GM19035 (cell line): ENCODE data around the gene PRDX5.

ENCODE experiments used
- ATAC-seq: cut with Tn5 transposase; IDR thresholded peaks from one replicate; pipeline ENCODE4 v1.9.1; 2021; ENCODE audit not compliant: unreplicated experiment

Gene PRDX5

DNA sequence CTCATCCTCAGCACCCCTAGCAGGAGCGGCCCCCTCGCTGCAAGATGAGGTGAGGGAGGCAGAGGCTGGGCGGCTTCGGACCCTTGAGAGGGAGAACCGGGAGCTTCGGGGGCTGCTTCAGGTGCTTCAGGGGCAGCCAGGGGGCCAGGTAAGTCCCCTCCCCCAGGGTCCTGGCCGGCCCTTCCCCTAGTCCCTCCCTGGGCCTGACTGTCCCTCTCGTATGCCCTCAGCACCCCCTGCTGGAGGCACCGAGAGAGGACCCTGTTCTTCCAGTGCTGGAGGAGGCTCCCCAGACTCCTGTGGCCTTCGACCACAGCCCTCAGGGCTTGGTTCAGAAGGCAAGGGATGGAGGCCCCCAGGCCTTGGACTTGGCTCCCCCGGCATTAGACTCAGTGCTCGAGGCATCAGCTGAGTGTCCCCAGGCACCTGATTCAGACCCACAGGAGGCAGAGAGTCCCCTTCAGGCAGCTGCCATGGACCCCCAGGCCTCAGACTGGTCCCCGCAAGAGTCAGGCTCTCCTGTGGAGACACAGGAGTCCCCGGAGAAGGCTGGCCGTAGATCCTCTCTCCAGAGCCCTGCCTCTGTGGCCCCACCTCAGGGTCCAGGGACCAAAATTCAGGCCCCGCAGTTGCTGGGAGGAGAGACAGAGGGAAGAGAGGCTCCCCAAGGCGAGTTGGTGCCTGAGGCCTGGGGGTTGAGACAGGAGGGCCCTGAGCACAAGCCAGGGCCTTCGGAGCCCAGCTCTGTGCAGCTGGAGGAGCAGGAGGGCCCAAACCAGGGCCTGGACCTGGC is 26.0 kb downstream of the PRDX5 start:
- ATAC-seq = no peak

DNA sequence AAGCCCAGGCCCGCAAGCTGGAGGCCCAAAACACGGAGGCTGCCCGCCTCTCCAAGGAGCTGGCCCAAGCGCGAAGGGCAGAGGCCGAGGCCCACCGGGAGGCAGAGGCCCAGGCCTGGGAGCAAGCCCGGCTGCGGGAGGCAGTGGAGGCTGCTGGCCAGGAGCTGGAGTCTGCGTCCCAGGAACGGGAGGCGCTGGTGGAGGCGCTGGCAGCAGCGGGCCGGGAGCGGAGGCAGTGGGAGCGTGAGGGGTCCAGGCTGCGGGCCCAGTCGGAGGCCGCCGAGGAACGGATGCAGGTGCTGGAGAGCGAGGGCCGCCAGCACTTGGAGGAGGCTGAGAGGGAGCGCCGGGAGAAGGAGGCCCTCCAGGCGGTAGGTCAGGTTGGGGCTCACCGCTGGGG is 26.9 kb downstream of the PRDX5 start:
- no peak for ATAC-seq

- ATAC-seq = no peak
Observed at GRCh38 chr11:64347193-64347867, 29.4 kb downstream of the PRDX5 start.

DNA sequence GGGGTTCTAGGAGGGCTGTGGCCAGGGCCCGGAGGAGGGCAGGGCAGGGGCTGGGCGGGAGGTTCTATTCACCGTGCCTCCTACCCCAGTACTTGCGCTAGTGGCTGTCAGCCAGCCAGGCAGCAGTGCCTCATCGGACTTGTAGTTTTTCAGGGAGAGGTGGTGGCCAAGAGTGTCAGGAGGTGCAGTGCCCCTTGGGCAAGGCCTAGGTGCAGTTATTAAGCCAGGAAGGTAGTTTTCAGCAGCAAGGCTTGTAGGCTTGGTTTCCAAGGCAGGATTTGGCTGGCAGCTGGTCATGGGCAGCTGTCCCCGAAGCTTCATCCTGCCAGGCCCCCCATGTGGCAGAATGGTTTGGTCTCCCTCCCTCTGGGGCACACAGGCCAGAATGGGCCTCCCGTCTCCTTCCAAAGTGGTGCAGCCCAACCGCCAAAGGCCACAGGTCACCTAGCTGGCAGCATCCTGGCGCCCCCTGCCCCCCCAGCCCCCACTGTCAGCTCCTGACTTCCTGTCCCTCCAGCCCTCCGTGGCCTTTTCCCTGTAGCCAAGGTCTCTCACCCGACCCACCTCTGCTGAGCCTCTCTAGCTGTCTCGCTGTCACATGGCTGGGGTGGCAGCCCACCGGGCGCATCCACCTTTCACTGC is 30.6 kb downstream of the PRDX5 start:
- ATAC-seq = no peak

GRCh38 chr11:64349025-64349387 is 31.1 kb downstream of the PRDX5 start:
- ATAC-seq = no peak

- no peak for ATAC-seq
Observed at GRCh38 chr11:64349404-64349803, 31.5 kb downstream of the PRDX5 start.

GRCh38 chr11:64351136-64351631 is 33.3 kb downstream of the PRDX5 start:
- no peak for ATAC-seq

- ATAC-seq = no peak
Observed at GRCh38 chr11:64352099-64352994, 34.4 kb downstream of the PRDX5 start.

DNA sequence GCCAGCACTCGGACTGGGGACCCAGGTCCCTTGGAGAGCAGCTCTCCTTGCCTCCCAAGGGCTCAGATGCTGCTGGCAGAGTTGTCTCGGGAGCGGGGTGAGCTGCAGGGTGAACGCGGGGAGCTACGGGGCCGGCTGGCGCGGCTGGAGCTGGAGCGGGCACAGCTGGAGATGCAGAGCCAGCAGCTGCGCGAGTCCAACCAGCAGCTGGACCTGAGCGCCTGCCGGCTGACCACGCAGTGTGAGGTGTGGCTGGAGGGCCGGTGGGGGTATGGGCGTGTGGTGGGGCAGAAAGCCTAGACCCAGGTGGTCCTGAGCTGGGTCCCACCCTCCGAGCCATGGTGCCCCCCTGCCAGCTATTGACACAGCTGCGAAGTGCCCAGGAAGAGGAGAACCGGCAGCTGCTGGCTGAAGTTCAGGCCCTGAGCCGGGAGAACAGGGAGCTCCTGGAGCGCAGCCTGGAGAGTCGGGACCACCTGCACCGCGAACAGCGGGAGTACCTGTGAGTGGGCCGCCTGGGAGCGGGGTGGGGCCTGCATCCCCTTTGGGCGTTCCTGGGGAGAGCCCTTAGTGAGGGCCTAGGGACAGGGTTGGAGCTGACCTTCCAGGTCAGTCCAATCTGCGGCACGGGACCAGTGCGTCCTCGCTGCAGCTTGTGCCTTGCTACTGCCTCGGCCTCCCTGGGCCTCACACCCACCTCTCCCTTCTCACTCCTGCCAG is 35.2 kb downstream of the PRDX5 start:
- no peak for ATAC-seq

GRCh38 chr11:64353715-64354506 is 36.0 kb downstream of the PRDX5 start:
- ATAC-seq = no peak

DNA sequence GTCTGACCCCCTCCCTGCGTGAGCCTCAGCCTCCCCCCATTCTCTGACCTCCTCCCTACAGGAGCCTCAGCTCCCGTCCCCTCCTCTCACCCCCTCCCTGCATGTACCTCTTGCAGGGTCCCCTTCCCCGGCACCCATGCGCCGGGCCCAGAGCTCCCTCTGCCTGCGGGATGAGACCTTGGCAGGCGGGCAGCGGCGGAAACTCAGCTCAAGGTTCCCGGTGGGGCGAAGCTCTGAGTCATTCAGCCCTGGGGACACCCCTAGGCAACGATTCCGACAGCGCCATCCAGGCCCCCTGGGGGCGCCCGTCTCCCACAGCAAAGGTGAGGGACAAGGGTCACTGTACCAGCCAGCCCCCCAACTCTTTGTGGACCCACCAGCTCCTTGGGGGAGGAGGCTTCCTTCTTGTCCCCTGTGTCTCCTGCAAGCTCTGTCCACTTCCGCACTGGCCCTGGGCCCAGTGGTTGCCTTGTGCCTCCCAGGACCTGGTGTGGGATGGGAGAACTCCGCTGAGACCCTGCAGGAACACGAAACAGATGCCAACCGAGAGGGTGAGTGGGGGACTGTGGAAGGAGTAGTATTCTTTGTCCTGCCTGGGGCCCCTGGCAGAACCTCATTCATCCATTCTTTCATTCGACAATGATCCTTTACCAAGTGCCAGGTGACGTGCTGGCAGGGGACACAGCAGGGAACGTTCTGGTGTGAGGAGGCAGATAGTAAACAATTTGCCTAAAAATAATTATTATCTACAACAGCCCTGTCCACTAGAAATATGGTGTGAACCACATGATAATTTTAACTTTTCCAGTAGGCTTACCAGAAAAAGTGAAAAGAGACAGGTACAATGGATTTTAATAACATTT is 37.4 kb downstream of the PRDX5 start:
- no peak for ATAC-seq

GRCh38 chr11:64356498-64357411 is 38.8 kb downstream of the PRDX5 start:
- no peak for ATAC-seq

- ATAC-seq = no peak
Observed at GRCh38 chr11:64357446-64357845, 39.5 kb downstream of the PRDX5 start.

DNA sequence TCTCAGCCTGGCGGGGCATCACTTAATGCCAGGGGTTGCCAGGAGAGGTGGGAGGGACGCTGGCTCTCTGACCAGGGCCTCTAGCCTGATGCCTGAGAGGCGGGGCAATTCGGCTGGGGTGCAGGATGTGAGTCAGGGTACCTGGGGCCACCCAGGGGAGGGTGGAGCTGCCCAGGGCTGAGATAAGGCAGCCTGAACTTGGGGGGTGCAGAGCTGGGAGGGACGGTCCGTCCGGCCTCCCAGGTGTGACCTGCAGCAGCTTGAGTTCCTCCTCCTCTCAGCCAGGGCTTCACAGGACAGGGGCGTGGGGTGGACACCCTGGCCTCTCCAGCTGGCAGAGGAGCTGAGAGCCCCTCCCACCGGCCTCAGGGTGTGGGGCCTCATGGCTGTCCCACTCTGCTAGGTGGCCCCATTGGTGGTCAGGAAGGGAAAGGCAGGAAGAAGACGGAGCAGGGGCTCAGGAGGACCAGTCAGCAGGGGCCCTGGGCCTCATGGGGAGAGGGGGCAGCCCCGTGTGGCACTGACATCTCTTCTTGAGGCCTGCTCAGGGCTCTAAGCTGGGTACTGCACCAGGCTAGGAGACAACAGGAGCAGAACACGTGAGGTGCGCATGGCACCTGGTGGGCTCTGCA is 40.1 kb downstream of the PRDX5 start:
- no peak for ATAC-seq

DNA sequence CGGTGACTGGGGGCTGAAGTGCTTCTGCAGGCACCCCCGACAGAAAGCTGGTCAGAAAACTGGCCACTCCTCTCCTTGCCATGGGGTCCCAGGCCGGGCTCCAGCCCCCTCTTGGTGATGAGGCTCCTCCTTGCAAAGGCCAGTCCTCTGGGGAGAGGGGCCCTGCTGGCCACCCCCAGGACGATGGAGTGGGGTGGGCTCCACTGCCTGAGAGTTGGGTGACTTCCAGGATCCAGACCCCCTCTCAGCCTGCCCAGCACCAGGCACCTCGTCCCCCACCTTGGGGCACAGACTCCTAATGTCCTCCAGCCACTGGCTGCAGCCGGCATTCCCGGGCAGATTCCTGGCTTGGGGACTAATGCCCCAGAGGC is 40.6 kb downstream of the PRDX5 start:
- ATAC-seq = no peak

GRCh38 chr11:64358907-64359711 is 41.2 kb downstream of the PRDX5 start, which contains the start of gene RPS6KA4:
RPS6KA4 (plus strand) TSS chr11:64359162; CDS start chr11:64359236, 74 bp downstream.
- ATAC-seq = peak; percentile 70
